Neural progenitor cell (in vitro differentiated cells): ENCODE measurements around the gene TSBP1. TPM values are rescaled to one million over a fixed set of nuclear protein-coding genes. Genes with fewer than 3 reads are reported as not detected.

Source experiments
- DNase-seq: peaks from one replicate; pipeline ENCODE4 v3.0.0-alpha.2; 2016; ENCODE audit warnings: low spot score
- H2AFZ ChIP-seq: fragments of 200-600 bp; sonication (generic); replicated peaks from 2 replicates; pipeline ENCODE4 v1.6.1; 2016; ENCODE audit warnings: antibody characterized with exemption
- H3F3A ChIP-seq: fragments of 200-600 bp; sonication (generic); 2 replicates; pipeline ENCODE4 v1.6.1; 2016; ENCODE audit warnings: antibody characterized with exemption, low read depth
- H3K27ac ChIP-seq: fragments of 200-600 bp; sonication (generic); 2 replicates; pipeline ENCODE4 v1.5.1; 2016; ENCODE audit warnings: mild to moderate bottlenecking
- H3K27me3 ChIP-seq: fragments of 200-600 bp; sonication (generic); 2 replicates; pipeline ENCODE4 v1.6.1; 2016; ENCODE audit warnings: mild to moderate bottlenecking, moderate library complexity
- H3K36me3 ChIP-seq: fragments of 200-600 bp; sonication (generic); 2 replicates; pipeline ENCODE4 v1.5.1; 2016
- H3K4me1 ChIP-seq: fragments of 200-600 bp; sonication (generic); 2 replicates; pipeline ENCODE4 v1.6.1; 2016; ENCODE audit warnings: mixed run types
- H3K4me2 ChIP-seq: fragments of 200-600 bp; sonication (generic); 2 replicates; pipeline ENCODE4 v1.6.1; 2016
- H3K4me3 ChIP-seq: fragments of 200-600 bp; sonication (generic); 2 replicates; pipeline ENCODE4 v1.5.1; 2016
- H3K79me2 ChIP-seq: fragments of 200-600 bp; sonication (generic); 2 replicates; pipeline ENCODE4 v1.6.1; 2016; ENCODE audit warnings: low read depth
- H3K9ac ChIP-seq: fragments of 200-600 bp; sonication (generic); 2 replicates; pipeline ENCODE4 v1.6.1; 2016
- H3K9me3 ChIP-seq: fragments of 200-600 bp; sonication (generic); 2 replicates; pipeline ENCODE4 v1.5.1; 2016; ENCODE audit warnings: low read depth
- H4K20me1 ChIP-seq: fragments of 200-600 bp; sonication (generic); 2 replicates; pipeline ENCODE4 v1.6.1; 2016; ENCODE audit warnings: low read depth
- H3K27ac Mint-ChIP-seq: 3 replicates; pipeline ENCODE4 v1.8.0; 2021; ENCODE audit warnings: mixed read lengths
- H3K27me3 Mint-ChIP-seq: 2 replicates; pipeline ENCODE4 v1.8.0; 2022; ENCODE audit warnings: low read depth, mild to moderate bottlenecking, inconsistent platforms, moderate library complexity, mixed read lengths; ENCODE audit not compliant: insufficient read depth
- H3K36me3 Mint-ChIP-seq: 3 replicates; pipeline ENCODE4 v1.8.0; 2021; ENCODE audit warnings: mixed read lengths
- H3K4me1 Mint-ChIP-seq: 3 replicates; pipeline ENCODE4 v1.8.0; 2021; ENCODE audit warnings: mixed read lengths
- H3K4me3 Mint-ChIP-seq: 3 replicates; pipeline ENCODE4 v1.8.0; 2021; ENCODE audit warnings: mild to moderate bottlenecking, moderate library complexity, mixed read lengths
- H3K9me3 Mint-ChIP-seq: 3 replicates; pipeline ENCODE4 v1.8.0; 2020; ENCODE audit warnings: mixed read lengths
- CTCF ChIP-seq: fragments of 200-600 bp; sonication (generic); IDR thresholded peaks from 2 replicates; pipeline ENCODE4 v1.5.1; 2017; ENCODE audit warnings: antibody characterized with exemption, mild to moderate bottlenecking
- EZH2 ChIP-seq: fragments of 200-600 bp; sonication (generic); IDR thresholded peaks from 2 replicates; pipeline ENCODE4 v1.6.1; 2017; ENCODE audit warnings: antibody characterized with exemption, mild to moderate bottlenecking, moderate library complexity
- EZH2phosphoT487 ChIP-seq: fragments of 200-600 bp; sonication (generic); IDR thresholded peaks from 2 replicates; pipeline ENCODE4 v1.6.1; 2017; ENCODE audit warnings: antibody characterized with exemption
- total RNA-seq: library from RNA; depleted of rRNA; stranded (reverse); fragments of >200 nt; gene quantifications from 2 replicates; pipeline ENCODE4 v1.2.3, GENCODE V29; 2015; ENCODE audit warnings: low replicate concordance

TSBP1 gene
- total RNA-seq, 1 donor from 2014 or later = not detected

GRCh38 chr6:32355018-32355417 is 16.7 kb downstream of the TSBP1 start:
- DNase-seq = no peak
- peaks cover 2% of the 10 kb centered on the region for H3K27me3 Mint-ChIP-seq
- H3K9me3 ChIP-seq = no peaks in the 10 kb centered on the region
- TF ChIP-seq EZH2 = no peak
- no peak for TF ChIP-seq EZH2phosphoT487
- no peak for TF ChIP-seq CTCF
- no peaks in the 10 kb centered on the region for H3K9me3 Mint-ChIP-seq
- H3K27ac Mint-ChIP-seq = no peak overlapping the region
- H3K27me3 ChIP-seq = no peaks in the 10 kb centered on the region
- no peaks in the 10 kb centered on the region for H3K4me1 ChIP-seq
- no peak overlapping the region for H3K4me3 Mint-ChIP-seq
- H3K36me3 ChIP-seq = no peaks in the 10 kb centered on the region
- no peak overlapping the region for H3K9ac ChIP-seq
- H3K4me2 ChIP-seq = no peak overlapping the region
- no peak overlapping the region for H3K4me3 ChIP-seq
- no peaks in the 10 kb centered on the region for H3K4me1 Mint-ChIP-seq
- H3K36me3 Mint-ChIP-seq = no peaks in the 10 kb centered on the region
- H3F3A ChIP-seq = no peaks in the 10 kb centered on the region
- no peak overlapping the region for H2AFZ ChIP-seq
- no peaks in the 10 kb centered on the region for H3K79me2 ChIP-seq
- H3K27ac ChIP-seq = no peak overlapping the region
- no peaks in the 10 kb centered on the region for H4K20me1 ChIP-seq

- H3K9me3 ChIP-seq = no peaks in the 10 kb centered on the region
- no peaks in the 10 kb centered on the region for H3K27me3 ChIP-seq
- H2AFZ ChIP-seq = no peak overlapping the region
- no peaks in the 10 kb centered on the region for H3K36me3 ChIP-seq
- no peak overlapping the region for H3K27ac Mint-ChIP-seq
- peaks cover 6% of the 10 kb centered on the region for H3K4me1 Mint-ChIP-seq
- no peak overlapping the region for H3K4me2 ChIP-seq
- H3K27ac ChIP-seq = no peak overlapping the region
- no peaks in the 10 kb centered on the region for H3K79me2 ChIP-seq
- H3K9ac ChIP-seq = no peak overlapping the region
- DNase-seq = no peak
- H3K9me3 Mint-ChIP-seq = no peaks in the 10 kb centered on the region
- H3F3A ChIP-seq = no peaks in the 10 kb centered on the region
- no peaks in the 10 kb centered on the region for H4K20me1 ChIP-seq
- no peak overlapping the region for H3K4me3 ChIP-seq
- peaks cover 7% of the 10 kb centered on the region for H3K4me1 ChIP-seq
- H3K4me3 Mint-ChIP-seq = no peak overlapping the region
- no peak for TF ChIP-seq EZH2phosphoT487
- no peak for TF ChIP-seq CTCF
- no peak for TF ChIP-seq EZH2
- H3K36me3 Mint-ChIP-seq = no peaks in the 10 kb centered on the region
- peaks cover 2% of the 10 kb centered on the region for H3K27me3 Mint-ChIP-seq
Observed at GRCh38 chr6:32353348-32353747, 18.4 kb downstream of the TSBP1 start.

DNA sequence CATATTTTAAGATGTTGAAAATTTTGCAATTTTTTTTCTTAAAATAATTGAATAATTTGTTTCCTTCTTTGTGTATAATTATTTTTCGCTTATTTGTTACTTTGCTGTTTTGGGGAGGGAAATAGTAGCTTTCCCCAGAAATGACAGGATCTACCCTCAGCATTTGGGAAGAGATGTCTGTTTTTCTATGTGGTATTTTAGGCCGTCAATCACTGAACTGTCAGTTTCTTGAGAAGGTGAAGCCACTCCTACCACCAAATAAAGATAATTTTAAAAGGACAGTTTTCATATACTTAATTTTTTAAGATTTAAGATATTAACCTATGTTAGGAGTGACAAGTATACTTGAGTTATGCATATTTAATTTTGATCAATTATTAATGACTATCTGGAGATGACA is 31.5 kb downstream of the TSBP1 start:
- H3K27me3 Mint-ChIP-seq = no peaks in the 10 kb centered on the region

More for the DNA sequence above, 31.5 kb downstream of the TSBP1 start:
- no peak for DNase-seq
- Histone ChIP-seq H3K9me3 (no peaks in the 10 kb centered on the region), H3F3A (no peaks in the 10 kb centered on the region), H3K27ac (no peak overlapping the region), H3K36me3 (no peaks in the 10 kb centered on the region), H3K4me2 (no peak overlapping the region), H3K27me3 (no peaks in the 10 kb centered on the region), H3K4me3 (no peak overlapping the region), H2AFZ (no peak overlapping the region), H3K4me1 (peaks cover 5% of the 10 kb centered on the region), H3K79me2 (no peaks in the 10 kb centered on the region), H4K20me1 (no peaks in the 10 kb centered on the region), H3K9ac (no peak overlapping the region)
- Mint-ChIP-seq H3K36me3 (no peaks in the 10 kb centered on the region), H3K27ac (no peak overlapping the region), H3K4me1 (peaks cover 15% of the 10 kb centered on the region), H3K4me3 (no peak overlapping the region), H3K9me3 (no peaks in the 10 kb centered on the region)
- TF ChIP-seq EZH2 (no peak), EZH2phosphoT487 (no peak), CTCF (no peak)
